GM19324 (cell line): ENCODE data around the gene CRYBA4.
"Not testable (repeated sequence)": the region's sequence is repeated elsewhere in the genome, so short reads cannot be mapped to it uniquely, and the experiment has no call there.

Experiments
- ATAC-seq: cut with Tn5 transposase; IDR thresholded peaks from one replicate; pipeline ENCODE4 v1.9.1; 2021; ENCODE audit warnings: mild to moderate bottlenecking, moderate library complexity; ENCODE audit not compliant: unreplicated experiment, low FRiP score

The CRYBA4 gene

GRCh38 chr22:26593763-26594162 is 28.0 kb upstream of the CRYBA4 start:
- ATAC-seq: no peak

GRCh38 chr22:26597026-26597425 is 24.7 kb upstream of the CRYBA4 start:
- no peak for ATAC-seq

GRCh38 chr22:26597480-26597879 is 24.3 kb upstream of the CRYBA4 start:
- ATAC-seq: no peak

- no peak for ATAC-seq
These were observed 22.3 kb upstream of the CRYBA4 start for GRCh38 chr22:26599505-26599904.

- ATAC-seq: no peak
These were observed 20.0 kb upstream of the CRYBA4 start for GRCh38 chr22:26601726-26602125.

- no peak for ATAC-seq
These were observed 19.6 kb upstream of the CRYBA4 start for GRCh38 chr22:26602127-26602526.

GRCh38 chr22:26604368-26604767 is 17.4 kb upstream of the CRYBA4 start:
- no peak for ATAC-seq

- no peak for ATAC-seq
These were observed 15.2 kb upstream of the CRYBA4 start for GRCh38 chr22:26606611-26607010.

- no peak for ATAC-seq
These were observed 13.6 kb upstream of the CRYBA4 start for GRCh38 chr22:26608129-26608528.

GRCh38 chr22:26609287-26609686 is 12.5 kb upstream of the CRYBA4 start:
- ATAC-seq: no peak

- peak; percentile 79 for ATAC-seq
These were observed 11.4 kb upstream of the CRYBA4 start for GRCh38 chr22:26610072-26610958.

- ATAC-seq: no peak
These were observed 10.8 kb upstream of the CRYBA4 start for GRCh38 chr22:26610996-26611395.

- no peak for ATAC-seq
These were observed 9.1 kb upstream of the CRYBA4 start for GRCh38 chr22:26612652-26613051.

GRCh38 chr22:26613753-26614152 is 8.0 kb upstream of the CRYBA4 start:
- ATAC-seq: not testable (repeated sequence)

- ATAC-seq: no peak
These were observed 7.4 kb upstream of the CRYBA4 start for GRCh38 chr22:26614322-26614721.

- no peak for ATAC-seq
These were observed 6.6 kb upstream of the CRYBA4 start for GRCh38 chr22:26615149-26615548.

GRCh38 chr22:26615830-26616435 is 5.8 kb upstream of the CRYBA4 start:
- ATAC-seq: no peak

GRCh38 chr22:26616650-26617049 is 5.1 kb upstream of the CRYBA4 start:
- ATAC-seq: no peak

- ATAC-seq: no peak
These were observed 4.2 kb upstream of the CRYBA4 start, which contains the start of gene CRYBB1 for GRCh38 chr22:26617271-26618199. CRYBB1 (minus strand) TSS chr22:26618027; CDS start chr22:26616319, 1,708 bp downstream.

- ATAC-seq: no peak
These were observed 3.3 kb upstream of the CRYBA4 start for GRCh38 chr22:26618455-26618854.

- no peak for ATAC-seq
These were observed 2.3 kb upstream of the CRYBA4 start for GRCh38 chr22:26619510-26619909.
